ENCODE measurements around the gene MARCOL. TPM values are rescaled to one million over a fixed set of nuclear protein-coding genes. Genes with fewer than 3 reads are reported as not detected.
A peak's percentile ranks its signal among the peaks of the same experiment; 100 is the strongest.
"Not testable (repeated sequence)": the region's sequence is repeated elsewhere in the genome, so short reads cannot be mapped to it uniquely, and the experiment has no call there.

MARCOL gene
- total RNA-seq, 2 donors from 2014 or later = not detected

DNA sequence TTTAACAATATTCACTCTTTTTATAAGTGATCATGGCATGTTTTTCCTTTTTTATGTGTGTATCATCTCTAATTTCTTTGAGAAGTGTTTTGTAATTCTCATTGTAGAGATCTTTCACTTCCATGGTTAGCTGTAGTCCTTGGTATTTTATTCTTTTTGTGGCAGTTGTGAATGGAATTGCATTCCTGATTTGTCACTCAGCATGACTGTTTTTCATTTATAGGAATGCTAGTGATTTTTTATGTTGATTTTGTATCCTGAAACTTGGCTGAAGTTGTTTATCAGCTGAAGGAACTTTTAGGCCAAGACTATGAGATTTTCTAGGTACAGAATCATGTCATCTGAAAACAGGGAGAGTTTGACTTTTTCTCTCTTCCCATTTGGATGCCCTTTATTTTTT is 17.1 kb downstream of the MARCOL start:
- intact Hi-C loops (cut with DNase I) = no loop called here
- no peak for ATAC-seq
- DNase-seq = no peak

DNA sequence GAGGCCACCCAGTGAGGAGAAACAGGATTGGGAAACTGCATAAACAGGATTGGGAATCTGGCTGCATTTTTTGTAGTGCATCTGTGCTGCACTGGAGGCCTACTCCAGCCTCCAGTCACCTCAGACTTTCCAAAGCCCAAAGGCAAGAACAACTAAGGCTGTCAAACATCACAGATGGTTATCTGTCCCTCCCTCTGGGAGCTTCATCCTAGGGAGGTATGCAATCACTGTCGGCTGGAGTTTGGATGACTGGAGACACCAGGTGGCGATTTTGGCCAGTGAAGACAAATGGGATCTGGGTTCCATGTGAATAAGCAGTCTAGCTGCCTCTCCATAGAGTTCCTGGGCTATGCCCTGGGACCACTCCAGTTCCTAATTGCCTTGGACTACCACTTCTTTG is 21.0 kb downstream of the MARCOL start:
- intact Hi-C loops (cut with DNase I) = no loop called here
- ATAC-seq (no peak), DNase-seq (no peak)

DNA sequence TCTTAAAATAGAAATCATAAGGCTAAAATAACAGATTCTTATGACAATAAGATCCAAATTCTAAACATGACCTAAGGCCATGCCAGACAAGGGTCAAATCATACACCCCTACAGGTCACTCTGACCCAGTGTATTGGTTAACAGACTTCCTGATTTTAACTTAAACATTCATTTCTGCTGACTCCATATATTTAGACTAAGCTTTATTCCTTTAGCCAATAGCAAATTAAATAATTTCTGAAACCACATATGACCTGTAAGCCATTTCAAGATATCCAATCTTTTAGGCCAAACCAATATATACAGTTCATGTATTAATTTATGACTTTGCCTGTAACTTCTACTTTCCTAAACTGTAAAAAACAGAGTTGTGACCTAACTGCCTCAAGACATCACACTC is 22.9 kb downstream of the MARCOL start:
- intact Hi-C loops (cut with DNase I) = no loop called here
- DNase-seq = no peak
- no peak for ATAC-seq

DNA sequence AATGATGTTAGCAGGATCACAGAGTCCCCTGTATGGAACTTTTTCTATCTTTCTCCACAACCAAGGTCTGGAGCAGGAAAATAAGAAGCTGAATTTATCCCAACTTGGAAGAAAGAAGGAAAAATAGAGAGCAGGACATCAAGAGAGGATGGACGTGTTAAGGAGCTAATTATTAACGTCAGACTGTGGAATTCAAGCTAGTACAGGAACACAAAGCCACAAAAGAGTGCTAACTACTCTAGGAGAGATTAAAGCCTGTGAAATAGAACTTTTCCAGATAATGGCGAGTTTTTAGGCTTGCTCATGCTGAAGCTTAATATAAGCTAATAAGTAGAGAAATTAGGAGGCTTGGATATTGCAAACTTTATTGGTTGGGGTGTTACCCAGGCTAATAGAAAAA is 29.6 kb downstream of the MARCOL start:
- intact Hi-C loops (cut with DNase I) = no loop called here
- ATAC-seq = no peak
- no peak for DNase-seq

DNA sequence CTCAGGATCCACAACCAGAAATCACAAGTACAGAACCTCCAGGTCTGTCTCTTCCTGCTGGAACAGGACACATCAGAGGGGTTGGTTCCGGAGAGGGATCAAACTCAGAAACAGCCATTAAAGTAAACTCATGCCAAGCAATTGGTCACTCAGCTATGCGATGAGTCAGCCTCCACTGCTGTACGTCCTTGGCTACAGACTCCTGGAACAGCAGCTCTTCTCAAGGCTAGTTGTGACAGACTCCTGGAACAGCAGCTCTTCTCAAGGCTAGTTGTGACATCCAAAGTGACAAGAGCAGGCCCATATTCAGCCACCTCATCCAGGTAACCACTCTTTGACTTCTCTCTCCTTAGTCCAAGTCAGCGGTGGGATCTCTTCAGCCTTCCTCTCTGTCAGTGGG is 30.2 kb downstream of the MARCOL start, which contains the start of gene SPINK13:
Gene SPINK13, plus strand, starts transcription at position 229 of the 400 bp plus-strand sequence. CDS start 1,279 bp downstream, outside the sequence.
- ATAC-seq (peak; percentile 44 to 87), DNase-seq (peak; percentile 30)
- intact Hi-C loops (cut with DNase I) = no loop called here

DNA sequence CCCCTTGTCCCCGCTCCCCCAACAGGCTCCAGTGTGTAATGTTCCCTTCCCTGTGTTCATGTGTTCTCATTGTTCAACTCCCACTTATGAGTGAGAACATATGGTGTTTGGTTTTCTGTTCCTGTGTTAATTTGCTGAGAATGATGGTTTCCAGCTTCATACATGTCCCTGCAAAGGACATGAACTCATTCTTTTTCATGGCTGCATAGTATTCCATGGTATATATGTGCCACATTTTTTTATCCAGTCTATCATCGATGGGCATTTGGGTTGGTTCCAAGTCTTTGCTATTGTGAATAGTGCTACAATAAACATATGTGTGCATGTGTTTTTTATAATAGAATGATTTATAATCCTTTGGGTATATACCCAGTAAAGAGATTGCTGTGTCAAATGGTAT is 36.8 kb downstream of the MARCOL start:
- intact Hi-C loops (cut with DNase I); ATAC-seq; DNase-seq: not testable (repeated sequence)

DNA sequence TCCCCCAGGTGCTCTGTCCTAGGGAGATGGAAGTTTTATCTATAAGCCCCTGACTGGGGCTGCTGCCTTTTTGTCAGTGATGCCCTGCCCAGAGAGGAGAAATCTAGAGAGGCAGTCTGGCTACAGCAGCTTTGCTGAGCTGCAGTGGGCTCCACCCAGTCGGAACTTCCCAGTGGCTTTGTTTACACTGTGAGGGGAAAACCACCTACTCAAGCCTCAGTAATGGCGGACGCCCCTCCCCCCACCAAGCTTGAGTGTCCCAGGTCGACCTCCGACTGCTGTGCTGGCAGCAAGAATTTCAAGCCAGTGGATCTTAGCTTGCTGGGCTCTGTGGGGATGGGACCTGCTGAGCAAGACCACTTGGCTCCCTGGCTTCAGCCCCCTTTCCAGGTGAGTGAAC is 42.6 kb downstream of the MARCOL start:
- not testable (repeated sequence) for DNase-seq, ATAC-seq
- intact Hi-C loops (cut with DNase I) = loop anchor here in 1 of 2 donors (2.0 kb wide), 1 partner anchor 60 kb away; no protein-coding TSS in a partner anchor

DNA sequence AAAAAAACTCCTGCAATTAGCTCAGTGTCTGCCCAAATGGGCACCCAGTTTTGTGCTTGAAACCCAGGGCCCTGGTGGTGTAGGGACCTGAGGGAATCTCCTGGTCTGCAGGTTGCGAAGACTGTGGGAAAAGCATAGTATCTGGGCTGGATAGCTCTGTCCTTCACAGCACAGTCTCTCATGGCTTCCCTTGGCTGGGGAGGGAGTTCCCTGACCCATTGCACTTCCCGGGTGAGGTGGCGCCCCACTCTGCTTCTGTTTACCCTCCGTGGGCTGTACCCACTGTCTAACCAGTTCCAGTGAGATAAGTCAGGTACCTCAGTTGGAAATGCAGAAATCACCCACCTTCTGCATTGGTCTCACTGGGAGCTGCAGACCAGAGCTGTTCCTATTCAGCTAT is 43.0 kb downstream of the MARCOL start:
- DNase-seq, ATAC-seq: not testable (repeated sequence)
- intact Hi-C loops (cut with DNase I) = loop anchor here in 1 of 2 donors (2.0 kb wide), 1 partner anchor 61 kb away; no protein-coding TSS in a partner anchor

DNA sequence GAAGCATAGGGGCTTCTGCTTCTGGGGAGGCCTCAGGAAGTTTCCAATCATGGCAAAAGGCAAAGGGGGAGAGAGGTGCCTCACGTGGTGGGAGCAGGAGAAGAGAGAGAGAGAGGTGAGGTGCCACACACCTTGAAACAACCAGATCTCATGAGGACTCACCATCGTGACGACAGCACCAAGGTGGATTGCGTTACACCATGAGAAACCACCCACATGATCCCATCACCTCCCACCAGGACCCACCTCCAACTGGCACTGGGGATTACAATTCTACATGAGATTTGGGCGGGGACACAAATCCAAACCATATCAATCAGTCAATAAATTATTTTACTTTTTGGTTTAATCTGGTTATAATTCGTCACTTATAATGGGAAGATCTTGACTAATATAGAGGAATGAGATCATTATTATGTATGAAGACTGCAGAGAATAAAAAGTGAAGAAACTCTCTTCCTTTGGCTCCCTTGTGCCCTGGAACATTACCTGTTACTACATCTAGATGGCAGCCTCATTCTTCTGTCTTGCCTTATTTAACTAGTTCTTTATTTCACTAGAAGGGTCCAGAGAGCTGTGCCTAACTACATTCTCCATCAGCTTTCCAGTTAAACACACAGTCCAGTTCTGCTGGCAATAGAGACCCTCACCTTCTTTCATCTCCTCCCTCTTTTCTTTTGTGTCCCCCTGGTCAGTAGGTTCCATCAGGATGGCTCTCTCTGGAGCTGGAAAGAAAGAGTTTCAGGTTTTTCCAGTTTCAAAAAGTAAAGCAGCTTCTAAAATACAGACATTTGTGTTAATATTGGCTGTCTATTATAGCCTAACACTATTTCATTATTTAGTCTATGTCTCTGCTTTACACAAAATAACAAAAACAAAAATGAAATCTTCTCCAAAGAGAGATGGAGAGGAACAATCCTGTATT is 52.2 kb downstream of the MARCOL start:
- intact Hi-C loops (cut with DNase I) = loop anchor here in 1 of 2 donors (2.0 kb wide), 1 partner anchor 440 kb away; no protein-coding TSS in a partner anchor
- DNase-seq (no peak), ATAC-seq (peak in 1 of 2 donors; percentile 47)

Other genes starting within 250 kb of the MARCOL start
- under 1 TPM; 0.18 to 0.65 TPM for gene SPINK5, start 174.5 kb upstream of the MARCOL start, total RNA-seq
- gene SPINK14, start 70.0 kb upstream of the MARCOL start, total RNA-seq = not detected
- gene SPINK6, start 35.5 kb upstream of the MARCOL start, total RNA-seq = not detected
- not detected for gene SPINK13, start 30.3 kb downstream of the MARCOL start, total RNA-seq
- not detected for gene SPINK7, start 73.9 kb downstream of the MARCOL start, total RNA-seq
- not detected for gene SPINK9, start 97.0 kb downstream of the MARCOL start, total RNA-seq
- gene FBXO38, start 145.4 kb downstream of the MARCOL start, total RNA-seq = 10 to 100 TPM; 33.5 to 39.6 TPM